Lung microvascular endothelial cell (primary cell): ENCODE data around the gene CTCF. TPM values are rescaled to one million over a fixed set of nuclear protein-coding genes. Genes with fewer than 3 reads are reported as not detected.

Experiments used
- DNase-seq, 2 donors: peaks; one replicate each; pipeline versions ENCODE4 v3.0.0 to v3.0.0-alpha.2; 2010; ENCODE audit warnings: low read depth in 2 of 2
- total RNA-seq: library from RNA; depleted of rRNA; stranded (reverse); fragments of >200 nt; gene quantifications from 2 replicates; pipeline ENCODE4 v1.2.1, GENCODE V29; 2014

Gene CTCF
- total RNA-seq, 1 donor from 2014 or later = 24.8 TPM

DNA sequence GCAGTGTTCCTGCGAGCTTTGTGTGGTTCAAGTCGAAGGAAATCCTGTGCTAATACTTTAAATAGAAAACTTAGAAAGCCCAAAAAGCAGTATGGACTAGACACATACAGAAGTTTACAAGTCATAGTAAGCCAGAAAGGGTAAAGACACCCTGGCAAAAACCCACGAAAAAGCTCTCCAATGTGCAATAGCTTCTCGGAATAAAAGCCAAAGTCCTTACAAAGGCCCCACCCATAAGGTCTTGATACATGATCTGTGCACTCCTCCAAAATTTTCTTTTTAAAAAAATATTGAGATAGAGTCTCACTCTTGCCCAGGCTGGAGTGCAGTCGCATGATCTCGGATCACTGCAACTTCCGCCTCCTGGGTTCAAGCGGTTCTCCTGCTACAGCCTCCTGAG is 114.6 kb downstream of the CTCF start:
- no peak for DNase-seq

DNA sequence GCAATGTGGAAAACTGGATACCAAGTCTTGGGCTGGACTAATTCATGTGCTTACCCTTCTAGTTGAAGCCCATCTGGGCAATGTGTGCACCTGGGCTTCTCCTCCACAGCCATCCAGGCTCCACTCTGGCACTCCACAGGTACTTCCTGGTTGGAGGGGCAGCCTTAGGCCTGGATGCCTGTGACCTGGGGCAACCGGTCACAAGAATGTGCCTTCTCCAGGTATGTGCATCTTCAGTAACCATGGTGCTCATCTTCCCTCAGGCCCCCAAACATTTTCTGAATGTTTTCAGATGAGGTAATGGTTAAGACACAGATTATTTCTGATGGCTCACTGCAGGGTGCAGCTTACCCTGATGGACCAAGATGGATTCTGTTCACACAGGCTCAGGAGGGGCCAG is 115.4 kb downstream of the CTCF start:
- DNase-seq = no peak

DNA sequence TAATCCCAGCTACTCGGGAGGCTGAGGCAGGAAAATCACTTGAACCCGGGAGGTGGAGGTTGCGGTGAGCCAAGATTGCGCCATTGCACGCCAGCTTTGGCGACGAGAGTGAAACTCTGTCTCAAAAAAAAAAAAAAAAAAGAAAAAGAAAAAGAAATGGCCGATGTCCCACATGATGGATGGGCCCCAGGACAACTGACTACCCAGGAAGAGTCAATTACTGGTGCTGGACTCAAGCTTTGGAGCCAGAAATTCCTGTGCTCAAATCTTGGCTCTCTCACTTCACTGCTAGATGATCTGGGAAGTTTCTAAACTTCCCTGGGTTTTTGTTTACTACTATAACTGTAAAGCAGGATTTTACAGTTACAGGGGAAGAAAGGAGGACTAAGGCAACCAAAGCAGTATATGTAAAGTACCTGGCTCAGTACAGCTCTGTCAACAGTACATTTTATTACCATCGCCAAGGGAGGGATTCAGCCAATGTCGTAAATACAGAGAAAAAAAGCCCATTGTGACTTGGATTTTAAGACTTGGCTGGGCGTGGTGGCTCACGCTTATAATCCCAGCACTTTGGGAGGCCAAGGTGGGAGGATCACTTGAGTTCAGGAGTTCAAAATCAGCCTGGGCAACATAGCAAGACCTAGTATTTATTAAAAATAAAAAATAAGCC is 116.2 kb downstream of the CTCF start:
- no peak for DNase-seq

DNA sequence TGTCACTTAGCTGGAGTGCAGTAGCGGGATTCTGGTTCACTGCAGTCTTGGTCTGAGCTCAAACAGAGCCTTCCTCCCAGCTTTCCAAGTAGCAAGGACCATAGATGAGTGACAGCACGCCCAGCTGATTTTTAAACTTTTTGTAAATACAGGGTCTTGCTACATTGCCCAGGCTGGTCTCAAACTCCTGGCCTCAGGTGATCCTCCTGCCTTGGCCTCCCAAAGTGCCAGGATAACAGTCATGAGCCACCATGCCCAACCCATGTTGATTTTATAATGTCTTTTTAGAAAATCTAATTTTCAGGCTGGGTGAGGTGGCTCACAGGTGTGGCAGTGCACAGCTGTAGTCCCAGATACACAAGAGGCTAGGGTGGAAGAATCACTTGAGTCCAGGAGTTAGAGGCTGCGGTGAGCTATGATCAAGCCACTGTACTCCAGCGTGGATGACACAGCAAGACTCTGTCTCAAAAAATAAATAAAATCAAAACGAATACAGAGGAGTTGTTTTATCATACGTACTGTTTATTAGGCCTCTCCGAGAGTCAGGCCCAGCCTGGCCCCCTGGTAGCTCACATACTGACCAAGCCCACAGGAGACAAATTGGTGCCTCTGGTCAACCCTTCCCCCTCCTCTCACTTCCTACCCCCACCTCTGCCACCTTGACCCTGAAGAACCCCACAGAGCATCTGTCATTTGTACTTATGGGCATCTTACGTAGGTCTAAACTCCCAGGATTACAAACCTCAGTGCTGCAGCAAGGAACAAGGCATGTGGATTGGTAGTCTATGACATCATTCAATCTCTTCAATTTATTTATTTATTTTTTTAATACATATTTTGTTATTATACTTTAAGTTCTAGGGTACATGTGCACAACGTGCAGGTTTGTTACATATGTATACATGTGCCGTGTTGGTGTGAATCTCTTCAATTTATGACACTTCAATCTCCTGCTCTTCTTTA is 117.9 kb downstream of the CTCF start:
- no peak for DNase-seq

DNA sequence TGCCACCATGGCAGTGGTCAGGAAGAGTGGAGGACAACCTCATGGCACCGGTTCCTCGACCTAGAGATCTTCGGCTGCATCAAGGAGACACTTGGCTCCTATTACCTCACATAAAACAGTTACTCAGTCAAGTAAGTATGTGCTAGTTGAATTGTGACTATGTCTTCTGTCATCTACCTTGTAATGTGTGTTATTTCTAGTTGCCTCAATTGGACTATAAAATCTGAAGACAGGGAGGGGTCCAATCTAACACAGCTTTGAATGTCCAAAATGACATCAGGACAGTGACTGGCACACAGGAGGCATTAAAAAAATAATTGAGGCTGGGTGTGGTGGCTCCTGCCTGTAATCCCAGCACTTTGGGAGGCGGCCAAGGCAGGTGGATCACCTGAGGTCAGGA is 121.4 kb downstream of the CTCF start:
- no peak for DNase-seq

DNA sequence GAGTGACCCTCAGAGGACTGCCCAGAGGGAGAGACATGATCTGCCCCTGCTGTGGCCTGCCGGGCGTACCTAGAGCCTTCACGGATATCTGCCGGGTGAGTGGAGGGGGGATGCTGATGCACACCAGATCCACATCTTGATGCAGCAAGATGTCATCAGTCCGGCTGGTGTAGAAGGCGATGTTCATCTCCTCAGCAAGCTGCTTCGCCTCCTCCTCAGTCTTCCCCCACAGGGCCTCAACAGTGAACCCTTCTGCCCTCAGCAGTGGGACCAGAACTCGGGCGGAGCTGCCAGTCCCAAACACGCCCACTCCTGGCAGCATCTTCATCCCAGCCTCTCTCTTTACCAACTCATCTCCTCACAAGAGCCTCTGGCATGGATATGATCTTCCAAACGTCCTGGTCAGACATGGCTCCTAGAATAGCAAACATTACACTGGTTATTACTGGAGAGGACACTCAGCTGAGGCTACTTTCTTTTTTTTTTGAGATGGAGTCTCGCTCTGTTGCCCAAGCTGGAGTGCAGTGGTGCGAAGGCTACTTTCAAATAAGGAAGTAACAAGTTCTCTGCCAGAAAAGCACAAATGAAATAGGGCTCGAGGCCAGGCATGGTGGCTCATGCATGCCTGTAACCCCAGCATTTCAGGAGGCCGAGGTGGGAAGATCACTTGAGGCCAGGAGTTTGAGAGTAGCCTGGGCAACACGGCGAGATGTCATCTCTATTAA is 123.2 kb downstream of the CTCF start:
- DNase-seq = no peak

Other genes with a start within 250 kb of the CTCF start
- gene KCTD19, start 235.8 kb upstream of the CTCF start, total RNA-seq = not detected in 2 replicates
- gene LRRC36, start 235.7 kb upstream of the CTCF start, total RNA-seq = not detected in 2 replicates
- 0.22 TPM in 1 of 2 replicates, not detected in the other for gene TPPP3, start 169.0 kb upstream of the CTCF start, total RNA-seq
- gene ZDHHC1, start 146.0 kb upstream of the CTCF start, total RNA-seq = 2.6 and 3.5 TPM in 2 replicates
- not detected in 2 replicates for gene HSD11B2, start 131.4 kb upstream of the CTCF start, total RNA-seq
- gene ATP6V0D1, start 81.4 kb upstream of the CTCF start, total RNA-seq = 92.1 and 95.2 TPM in 2 replicates
- gene AGRP, start 79.0 kb upstream of the CTCF start, total RNA-seq = not detected in 2 replicates
- 20.7 and 23.4 TPM in 2 replicates for gene RIPOR1, start 33.7 kb upstream of the CTCF start, total RNA-seq
- 0.44 and 0.79 TPM in 2 replicates for gene CARMIL2, start 82.6 kb downstream of the CTCF start, total RNA-seq
- 8.3 and 10.5 TPM in 2 replicates for gene ACD, start 97.7 kb downstream of the CTCF start, total RNA-seq
- gene PARD6A, start 98.4 kb downstream of the CTCF start, total RNA-seq = 2.6 and 4.8 TPM in 2 replicates
- 7.0 and 8.5 TPM in 2 replicates for gene ENKD1, start 104.2 kb downstream of the CTCF start, total RNA-seq
- 2.6 and 2.8 TPM in 2 replicates for gene C16orf86, start 104.3 kb downstream of the CTCF start, total RNA-seq
- gene GFOD2, start 156.8 kb downstream of the CTCF start, total RNA-seq = 39.9 and 68.8 TPM in 2 replicates
- gene RANBP10, start 244.0 kb downstream of the CTCF start, total RNA-seq = 4.4 and 7.9 TPM in 2 replicates
- gene TSNAXIP1, start 244.4 kb downstream of the CTCF start, total RNA-seq = 0.22 and 0.40 TPM in 2 replicates